HCT116 (cell line): ENCODE data around the gene RAD23A. TPM values are rescaled to one million over a fixed set of nuclear protein-coding genes. Genes with fewer than 3 reads are reported as not detected.
"Not testable (repeated sequence)": the region's sequence is repeated elsewhere in the genome, so short reads cannot be mapped to it uniquely, and the experiment has no call there.

Source experiments
- ATAC-seq: fragments of 200-7000 bp; cut with Tn5 transposase; 2 replicates; pipeline ENCODE4 v1.9.1; 2020; ENCODE audit warnings: mild to moderate bottlenecking, moderate library complexity
- BruUV-seq: library from RNA; stranded (reverse); fragments of 400-500 nt; replicated peaks from 2 replicates; lab custom pipeline; 2021; lab: Mats Ljungman, UMichigan
- CTCF ChIA-PET: fragments of 300-600 bp; sonication (Branson Sonifier 250); formaldehyde crosslinking; loops from one replicate; lab custom pipeline; 2021; ENCODE audit warnings: antibody characterized with exemption; lab: Charles Lee
- POLR2A ChIA-PET: fragments of 300-600, 350-600 bp; sonication (Branson Sonifier 250); formaldehyde crosslinking; loops from one replicate; lab custom pipeline; 2021; ENCODE audit warnings: antibody characterized with exemption; lab: Charles Lee
- RAD21 ChIA-PET, 2 experiments: fragments of 300-600 bp; sonication (Branson Sonifier 250); formaldehyde crosslinking; loops; one replicate each; lab custom pipeline; 2023; ENCODE audit warnings: low total read pairs in 2 of 2; ENCODE audit not compliant: uncharacterized antibody in 2 of 2, unreplicated experiment in 2 of 2, low non-redundant PET in 1 of 2; lab: Charles Lee
- DNase-seq: peaks from one replicate; pipeline ENCODE4 v3.0.0-alpha.2; 2010; ENCODE audit warnings: low read depth, low spot score
- H2AFZ ChIP-seq: fragments of 200-600 bp; shearing (Covaris generic), sonication (generic); 2 replicates; pipeline ENCODE4 v1.6.1; 2017; ENCODE audit warnings: low read depth, mixed run types, mixed read lengths, antibody characterized with exemption, low read length; ENCODE audit not compliant: poor library complexity, severe bottlenecking
- H3K27ac ChIP-seq: 2 replicates; pipeline ENCODE4 v1.5.1; 2012; ENCODE audit warnings: low read depth, low read length
- H3K27me3 ChIP-seq: fragments of 200-600 bp; sonication (generic); 2 replicates; pipeline ENCODE4 v1.6.1; 2016; ENCODE audit warnings: mixed run types, low read length, mixed read lengths; ENCODE audit not compliant: insufficient read depth
- H3K36me3 ChIP-seq, 2 experiments: fragments of 200-500 bp in 1 of 2; fragments of 200-600 bp in 1 of 2; sonication (Bioruptor generic) in 1 of 2; sonication (generic) in 1 of 2; 2 replicates each; pipeline versions ENCODE4 v1.5.1 to v1.6.1; 2014 to 2016; ENCODE audit warnings: low read length in 2 of 2, inconsistent platforms in 1 of 2, mixed read lengths in 1 of 2, mixed run types in 1 of 2; ENCODE audit not compliant: insufficient read depth in 2 of 2, control insufficient read depth in 1 of 2
- H3K4me1 ChIP-seq, 2 experiments: fragments of 200-600 bp in 1 of 2; sonication (generic) in 1 of 2; 2 replicates each; pipeline versions ENCODE4 v1.5.1 to v1.6.1; 2012 to 2017; ENCODE audit warnings: low read length in 2 of 2, inconsistent platforms in 1 of 2, mild to moderate bottlenecking in 1 of 2, mixed read lengths in 1 of 2, mixed run types in 1 of 2, moderate library complexity in 1 of 2; ENCODE audit not compliant: insufficient read depth in 2 of 2, control insufficient read depth in 1 of 2
- H3K4me2 ChIP-seq: fragments of 200-600 bp; sonication (generic); 2 replicates; pipeline ENCODE4 v1.6.1; 2017; ENCODE audit warnings: mixed run types, low read length, mixed read lengths
- H3K4me3 ChIP-seq, 2 experiments: fragments of 200-600 bp in 1 of 2; sonication (generic) in 1 of 2; replicated peaks in 1 of 2; 2 replicates each; pipeline ENCODE4 v1.5.1; 2011 to 2016; ENCODE audit warnings: low read length in 2 of 2, control low read depth in 1 of 2, low read depth in 1 of 2, mild to moderate bottlenecking in 1 of 2, mixed read lengths in 1 of 2, mixed run types in 1 of 2
- H3K79me2 ChIP-seq: fragments of 200-600 bp; sonication (generic); 2 replicates; pipeline ENCODE4 v1.6.1; 2017; ENCODE audit warnings: mild to moderate bottlenecking, mixed run types, low read length, moderate library complexity, mixed read lengths; ENCODE audit not compliant: insufficient read depth
- H3K9ac ChIP-seq: fragments of 200-600 bp; sonication (generic); 2 replicates; pipeline ENCODE4 v1.6.1; 2016; ENCODE audit warnings: low read length, mixed read lengths
- H3K9me2 ChIP-seq: fragments of 200-600 bp; sonication (generic), shearing (Covaris generic); 2 replicates; pipeline ENCODE4 v1.6.1; 2017; ENCODE audit warnings: mixed run types, mild to moderate bottlenecking, moderate library complexity; ENCODE audit not compliant: insufficient read depth
- H3K9me3 ChIP-seq, 2 experiments: fragments of 200-500 bp in 1 of 2; fragments of 200-600 bp in 1 of 2; sonication (Bioruptor generic) in 1 of 2; sonication (generic) in 1 of 2; 2 replicates each; pipeline ENCODE4 v1.6.1; 2014 to 2017; ENCODE audit warnings: low read length in 2 of 2, mixed read lengths in 2 of 2, inconsistent platforms in 1 of 2, low read depth in 1 of 2, mild to moderate bottlenecking in 1 of 2, mixed run types in 1 of 2, moderate library complexity in 1 of 2; ENCODE audit not compliant: control insufficient read depth in 1 of 2, insufficient read depth in 1 of 2
- H4K20me1 ChIP-seq: fragments of 200-600 bp; sonication (generic), shearing (Covaris generic); 2 replicates; pipeline ENCODE4 v1.6.1; 2017; ENCODE audit warnings: mixed run types, mild to moderate bottlenecking, moderate library complexity; ENCODE audit not compliant: insufficient read depth
- EGR1 ChIP-seq: IDR thresholded peaks from 2 replicates; pipeline ENCODE4 v1.6.1; 2012; ENCODE audit warnings: low read depth
- REST ChIP-seq: IDR thresholded peaks from 2 replicates; pipeline ENCODE4 v1.6.1; 2012; ENCODE audit warnings: low read depth
- YY1 ChIP-seq: IDR thresholded peaks from 2 replicates; pipeline ENCODE4 v1.6.1; 2011; ENCODE audit warnings: low read length, low read depth, moderate library complexity, mild to moderate bottlenecking; ENCODE audit not compliant: insufficient replicate concordance; ENCODE audit errors: extremely low read depth
- intact Hi-C: fragments of 100-400 bp; cut with micrococcal nuclease; formaldehyde crosslinking; loops from 2 replicates; pipeline ENCODE4 v1.10.0; 2022
- total RNA-seq: library from RNA; stranded (reverse); gene quantifications from one replicate; pipeline ENCODE4 v1.2.1, GENCODE V29; 2021; ENCODE audit not compliant: unreplicated experiment

RAD23A gene
- total RNA-seq, 1 experiment from 2014 or later: 163 TPM

- TF ChIP-seq EGR1 (no peak), YY1 (no peak), REST (no peak)
- RAD21 ChIA-PET: no interaction called here
- ATAC-seq: no peak
- no peaks in the 10 kb centered on the region for H3K79me2 ChIP-seq
- no peak overlapping the region for H3K4me3 ChIP-seq
- H3K36me3 ChIP-seq: no peaks in the 10 kb centered on the region
- no peak overlapping the region for H3K27ac ChIP-seq
- H4K20me1 ChIP-seq: no peaks in the 10 kb centered on the region
- H3K9me3 ChIP-seq: no peaks in the 10 kb centered on the region
- BruUV-seq: no TSS peak
- no peak overlapping the region for H3K4me2 ChIP-seq
- CTCF ChIA-PET: no interaction called here
- H2AFZ ChIP-seq: no peak overlapping the region
- no peak for DNase-seq
- intact Hi-C loops: no loop called here
- no peaks in the 10 kb centered on the region for H3K9me2 ChIP-seq
- H3K9ac ChIP-seq: no peak overlapping the region
- peaks cover 0 to 3% of the 10 kb centered on the region in 2 experiments; a peak in 2 of 4 replicates for H3K4me1 ChIP-seq
- POLR2A ChIA-PET: no interaction called here
- no peaks in the 10 kb centered on the region for H3K27me3 ChIP-seq
These were observed 31.6 kb upstream of the RAD23A start for GRCh38 chr19:12913851-12914690.

GRCh38 chr19:12915860-12916259 lies 29.8 kb upstream of the RAD23A start:
- ATAC-seq, H3K9me2 ChIP-seq, H3K79me2 ChIP-seq, intact Hi-C loops, H3K4me1 ChIP-seq, H3K27ac ChIP-seq, CTCF ChIA-PET, H3K9me3 ChIP-seq, BruUV-seq, RAD21 ChIA-PET, H3K36me3 ChIP-seq, H3K27me3 ChIP-seq, H3K9ac ChIP-seq, H3K4me2 ChIP-seq, H4K20me1 ChIP-seq, H3K4me3 ChIP-seq, DNase-seq, H2AFZ ChIP-seq: not testable (repeated sequence)
- POLR2A ChIA-PET: interaction anchor here (1.0 kb wide), 1 partner anchor 38 kb away, joined by 3 read pairs; no protein-coding TSS in a partner anchor
